Colonic mucosa (tissue), 4 donors: ENCODE results near the gene VSIG10L2. TPM values are rescaled to one million over a fixed set of nuclear protein-coding genes. Genes with fewer than 3 reads are reported as not detected.
A peak's percentile ranks its signal among the peaks of the same experiment; 100 is the strongest.

Experiments used
- DNase-seq: peaks from one replicate; pipeline ENCODE4 v3.0.0-alpha.2; 2020
- H3K27ac ChIP-seq: fragments of 200-600 bp; one replicate; pipeline ENCODE4 v1.8.0; 2021
- H3K27me3 ChIP-seq: fragments of 200-600 bp; one replicate; pipeline ENCODE4 v1.8.0; 2021
- H3K36me3 ChIP-seq: fragments of 200-600 bp; one replicate; pipeline ENCODE4 v1.8.0; 2021
- H3K4me1 ChIP-seq: fragments of 200-600 bp; one replicate; pipeline ENCODE4 v1.8.0; 2021; ENCODE audit warnings: mild to moderate bottlenecking
- H3K4me3 ChIP-seq: fragments of 200-600 bp; one replicate; pipeline ENCODE4 v1.8.0; 2021
- H3K9ac ChIP-seq, 2 donors: one replicate each; pipeline ENCODE4 v1.7.0; 2013; ENCODE audit warnings: control low read depth in 2 of 2, low read depth in 2 of 2, low read length in 2 of 2
- H3K9me3 ChIP-seq: fragments of 200-600 bp; one replicate; pipeline ENCODE4 v1.8.0; 2021
- intact Hi-C: fragments of 100-400 bp; cut with DNase I; formaldehyde crosslinking; loops from one replicate; pipeline ENCODE4 v1.14.1; 2022
- total RNA-seq, 2 donors: library from RNA; stranded (reverse); fragmentation: NEBNext Ultra II Directional in 1 of 2; extraction: Animal tissue kit (Norgen Biotek cat#: 25700) in 1 of 2; gene quantifications; one replicate each; pipeline ENCODE4 v1.2.1, GENCODE V29; 2021
- TF ChIP-seq, protein P1 (sequence below): fragments of 200-600 bp; IDR thresholded peaks from one replicate; pipeline ENCODE4 v1.8.0; 2022; ENCODE audit warnings: antibody characterized with exemption, mild to moderate bottlenecking
- donor health status: healthy.
- donor health status: DM: no; HTN: no; CAD: no.
- donor health status: DM: no; HTN: no; CAD: no.

The VSIG10L2 gene
- total RNA-seq, 2 donors from 2014 or later: not detected

DNA sequence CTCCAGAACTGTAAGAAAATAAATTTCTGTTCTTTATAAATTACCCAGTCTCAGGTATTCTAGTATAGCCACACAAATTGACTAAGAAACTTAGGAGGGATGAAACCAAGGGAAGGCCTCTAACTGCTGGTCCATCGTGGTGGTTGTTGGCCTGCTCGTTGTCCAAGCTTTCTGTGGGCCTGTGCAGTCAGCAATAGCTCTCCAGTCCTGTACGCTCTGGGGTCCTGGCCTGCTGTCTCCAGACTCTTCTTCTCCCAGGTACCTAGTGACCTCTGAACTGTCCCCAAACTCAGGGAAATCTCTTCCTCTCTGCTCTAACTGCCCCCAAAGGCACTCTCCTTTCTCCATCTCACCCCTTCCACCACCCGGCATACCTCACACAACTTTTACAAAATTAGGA, 5.7 kb upstream of the VSIG10L2 start:
- H3K27ac ChIP-seq: no peak overlapping the region
- no peaks in the 10 kb centered on the region for H3K4me1 ChIP-seq
- no peaks in the 10 kb centered on the region for H3K9me3 ChIP-seq
- no peaks in the 10 kb centered on the region for H3K27me3 ChIP-seq
- H3K4me3 ChIP-seq: no peak overlapping the region
- H3K36me3 ChIP-seq: no peaks in the 10 kb centered on the region
- no peak for DNase-seq
- intact Hi-C loops: loop anchor here (5.0 kb wide), 2 partner anchors 122 to 252 kb away; partner anchors contain the start of gene CDON
- TF ChIP-seq, protein P1, sequence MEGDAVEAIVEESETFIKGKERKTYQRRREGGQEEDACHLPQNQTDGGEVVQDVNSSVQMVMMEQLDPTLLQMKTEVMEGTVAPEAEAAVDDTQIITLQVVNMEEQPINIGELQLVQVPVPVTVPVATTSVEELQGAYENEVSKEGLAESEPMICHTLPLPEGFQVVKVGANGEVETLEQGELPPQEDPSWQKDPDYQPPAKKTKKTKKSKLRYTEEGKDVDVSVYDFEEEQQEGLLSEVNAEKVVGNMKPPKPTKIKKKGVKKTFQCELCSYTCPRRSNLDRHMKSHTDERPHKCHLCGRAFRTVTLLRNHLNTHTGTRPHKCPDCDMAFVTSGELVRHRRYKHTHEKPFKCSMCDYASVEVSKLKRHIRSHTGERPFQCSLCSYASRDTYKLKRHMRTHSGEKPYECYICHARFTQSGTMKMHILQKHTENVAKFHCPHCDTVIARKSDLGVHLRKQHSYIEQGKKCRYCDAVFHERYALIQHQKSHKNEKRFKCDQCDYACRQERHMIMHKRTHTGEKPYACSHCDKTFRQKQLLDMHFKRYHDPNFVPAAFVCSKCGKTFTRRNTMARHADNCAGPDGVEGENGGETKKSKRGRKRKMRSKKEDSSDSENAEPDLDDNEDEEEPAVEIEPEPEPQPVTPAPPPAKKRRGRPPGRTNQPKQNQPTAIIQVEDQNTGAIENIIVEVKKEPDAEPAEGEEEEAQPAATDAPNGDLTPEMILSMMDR: no peak
- H3K9ac ChIP-seq: no peak overlapping the region

DNA sequence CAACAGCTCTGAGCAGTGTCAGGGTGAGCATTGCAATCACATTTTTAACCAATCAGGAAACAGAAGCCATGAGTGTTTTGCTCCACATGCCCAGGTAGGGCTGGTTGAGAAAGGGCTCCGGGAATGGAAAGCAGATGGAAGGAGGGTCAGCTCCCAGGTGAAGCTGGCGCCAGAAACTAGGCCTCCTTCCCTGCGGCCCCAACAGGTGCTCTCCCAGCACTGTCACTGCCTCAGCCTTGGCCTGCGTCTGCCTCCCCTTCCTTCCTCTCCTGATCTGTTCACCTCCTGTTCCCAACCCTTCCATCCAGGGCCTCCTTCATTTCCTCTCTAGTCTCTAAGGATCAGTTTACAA, 4.6 kb upstream of the VSIG10L2 start:
- no peaks in the 10 kb centered on the region for H3K27me3 ChIP-seq
- H3K4me1 ChIP-seq: no peaks in the 10 kb centered on the region
- intact Hi-C loops: loop anchor here (5.0 kb wide), 2 partner anchors 121 to 251 kb away; partner anchors contain the start of gene CDON
- H3K9ac ChIP-seq: no peak overlapping the region
- no peak for DNase-seq
- H3K36me3 ChIP-seq: no peaks in the 10 kb centered on the region
- no peak overlapping the region for H3K4me3 ChIP-seq
- H3K27ac ChIP-seq: no peak overlapping the region
- TF ChIP-seq, protein P1: no peak
- H3K9me3 ChIP-seq: no peaks in the 10 kb centered on the region

DNA sequence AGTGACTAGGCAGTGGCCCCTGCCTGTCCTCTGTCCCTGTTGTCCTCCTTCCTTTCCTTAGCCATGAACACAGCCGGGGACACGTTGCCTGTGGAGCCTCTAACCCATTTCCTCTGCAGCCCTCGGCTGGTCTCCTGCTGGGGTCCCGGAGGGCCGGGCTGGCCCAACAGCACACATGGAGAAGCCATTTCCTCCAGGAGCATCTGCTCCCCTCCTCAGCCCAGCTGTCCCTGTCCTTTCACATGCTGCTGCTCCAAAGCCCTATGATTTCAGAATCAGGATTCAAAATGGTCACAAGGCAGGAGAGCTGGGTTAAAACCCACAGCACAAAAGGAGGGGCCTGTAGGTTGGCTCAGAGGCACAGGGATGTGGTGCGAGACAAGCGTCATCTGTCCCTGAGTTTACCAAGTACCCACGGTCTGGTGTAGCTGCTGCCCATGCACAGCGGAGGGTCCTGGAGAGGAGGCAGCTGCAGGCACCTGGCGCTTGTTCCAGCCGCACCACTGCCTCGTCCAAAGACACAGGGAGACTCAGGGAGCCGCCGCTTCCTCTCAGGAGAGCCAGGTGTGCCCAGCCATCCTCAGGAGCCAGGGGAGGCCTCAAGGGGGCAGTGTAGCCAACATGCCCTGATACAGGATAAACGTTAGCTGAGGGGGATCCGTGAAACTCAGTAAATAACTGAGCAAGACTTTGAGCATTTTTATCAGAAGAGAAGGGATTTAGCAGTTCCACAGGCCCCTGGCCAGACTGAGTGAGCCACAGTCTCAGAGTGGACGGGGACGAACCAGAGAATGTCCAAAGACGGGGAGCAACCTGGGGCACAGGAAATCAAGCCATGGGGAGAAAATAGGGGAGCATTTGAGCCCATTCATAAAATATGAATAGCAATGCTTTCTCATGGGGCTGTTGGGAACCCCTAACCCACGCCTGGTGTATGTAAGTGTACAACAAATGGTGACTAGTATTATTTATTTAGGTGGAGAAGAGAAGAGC, 3.9 kb upstream of the VSIG10L2 start:
- intact Hi-C loops: loop anchor here (5.0 kb wide), 2 partner anchors 120 to 250 kb away; partner anchors contain the start of gene CDON
- H3K4me1 ChIP-seq: no peaks in the 10 kb centered on the region
- no peaks in the 10 kb centered on the region for H3K9me3 ChIP-seq
- DNase-seq: peak; percentile 58
- no peaks in the 10 kb centered on the region for H3K27me3 ChIP-seq
- no peak overlapping the region for H3K9ac ChIP-seq
- H3K27ac ChIP-seq: no peak overlapping the region
- H3K36me3 ChIP-seq: no peaks in the 10 kb centered on the region
- no peak overlapping the region for H3K4me3 ChIP-seq
- TF ChIP-seq, protein P1: peak; percentile 62

DNA sequence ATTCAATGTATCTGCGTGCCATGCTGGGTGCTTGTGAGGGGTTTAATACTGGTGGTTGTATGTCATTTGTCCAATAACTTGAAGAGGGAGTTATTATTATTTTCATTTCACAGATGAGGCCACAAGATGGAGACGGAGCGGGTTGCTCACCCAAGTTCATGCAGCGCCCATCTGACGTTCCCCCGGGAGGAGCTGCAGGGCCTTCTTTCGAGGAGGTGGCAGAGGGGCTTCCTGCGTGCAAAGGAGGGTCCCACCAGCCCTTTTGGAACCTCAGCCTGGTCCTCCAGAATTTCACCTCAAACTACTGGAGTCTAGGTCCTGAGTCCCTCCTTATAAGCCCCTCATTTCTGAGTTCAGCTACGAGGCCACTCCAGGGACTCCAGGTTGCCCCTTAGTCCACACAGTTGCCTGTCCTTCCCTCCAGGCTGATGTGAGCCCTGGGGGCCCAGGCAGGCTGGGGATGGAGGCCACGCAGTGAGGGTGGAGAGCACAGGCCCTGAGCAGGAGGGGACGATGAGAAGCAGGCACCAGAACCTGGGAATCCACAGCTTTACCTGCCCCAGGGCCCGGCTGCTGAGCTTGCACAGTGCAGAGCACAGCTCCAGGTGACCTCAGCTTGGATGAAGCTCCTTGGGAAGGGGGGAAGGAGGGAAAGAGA, 2.9 kb upstream of the VSIG10L2 start:
- Histone ChIP-seq H3K27me3 (no peaks in the 10 kb centered on the region), H3K9ac (no peak overlapping the region), H3K9me3 (no peaks in the 10 kb centered on the region), H3K4me1 (no peaks in the 10 kb centered on the region), H3K27ac (no peak overlapping the region), H3K36me3 (no peaks in the 10 kb centered on the region), H3K4me3 (no peak overlapping the region)
- intact Hi-C loops: loop anchor here (5.0 kb wide), 2 partner anchors 119 to 249 kb away; partner anchors contain the start of gene CDON
- TF ChIP-seq, protein P1: no peak
- DNase-seq: no peak

DNA sequence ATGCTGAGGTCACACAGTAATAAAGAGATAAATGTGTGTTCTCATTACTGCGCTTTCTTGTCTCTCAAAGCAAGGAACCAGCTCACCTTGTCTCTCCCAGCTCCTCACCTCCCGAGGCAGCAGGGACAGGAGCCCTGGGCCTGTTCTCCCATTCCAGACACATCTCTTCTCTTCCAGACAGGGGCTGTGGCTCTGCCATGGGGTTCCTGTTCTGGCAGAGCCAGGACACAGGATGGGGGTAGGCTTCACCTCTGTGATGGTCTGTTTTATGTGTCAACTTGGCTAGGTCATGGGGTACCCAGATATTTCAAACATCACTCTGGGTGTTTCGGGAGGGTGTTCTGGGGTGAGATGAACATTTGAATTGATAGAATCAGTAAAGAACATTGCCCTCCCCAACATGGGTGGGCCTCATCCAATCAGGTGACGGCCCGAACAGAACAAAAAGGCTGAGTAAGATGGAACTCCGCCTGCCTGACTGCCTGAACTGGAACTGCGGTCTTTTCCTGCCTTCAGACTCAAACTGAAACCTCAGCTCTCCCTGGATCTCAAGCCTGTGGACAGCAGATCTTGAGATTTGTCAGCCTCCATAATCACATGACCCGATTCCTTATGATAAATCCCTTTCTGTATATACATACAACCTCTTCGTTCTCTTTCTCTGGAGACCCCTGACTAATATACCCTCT, 2.0 kb upstream of the VSIG10L2 start:
- no peak overlapping the region for H3K4me3 ChIP-seq
- intact Hi-C loops: loop anchor here (5.0 kb wide), 2 partner anchors 118 to 248 kb away; partner anchors contain the start of gene CDON
- H3K9me3 ChIP-seq: no peaks in the 10 kb centered on the region
- no peaks in the 10 kb centered on the region for H3K4me1 ChIP-seq
- no peak overlapping the region for H3K27ac ChIP-seq
- DNase-seq: no peak
- no peaks in the 10 kb centered on the region for H3K27me3 ChIP-seq
- no peak overlapping the region for H3K9ac ChIP-seq
- TF ChIP-seq, protein P1: no peak
- no peaks in the 10 kb centered on the region for H3K36me3 ChIP-seq
